GM18951 (cell line): Measurements from ENCODE around the gene METAP1D.
A peak's percentile ranks its signal among the peaks of the same experiment; 100 is the strongest.

Source experiments
- POLR2A ChIP-seq: IDR thresholded peaks from 4 replicates; pipeline ENCODE4 v1.6.1; 2011; ENCODE audit warnings: mild to moderate bottlenecking; ENCODE audit not compliant: insufficient read length, insufficient read depth; ENCODE audit errors: extremely low read depth
- in situ Hi-C: fragments of 300-500 bp; cut with MboI; formaldehyde crosslinking; loops from one replicate; pipeline ENCODE4 v1.12.0; 2022; ENCODE audit warnings: low sequenced_read_pairs, mixed read lengths, inconsistent platforms; ENCODE audit not compliant: unreplicated experiment

Gene METAP1D

GRCh38 chr2:172090044-172090961 lies 90.5 kb downstream of the METAP1D start:
- in situ Hi-C loops, result no loop called here
- TF ChIP-seq POLR2A, result no peak

GRCh38 chr2:172091000-172091641 lies 91.4 kb downstream of the METAP1D start:
- in situ Hi-C loops, result no loop called here
- TF ChIP-seq POLR2A, result no peak

GRCh38 chr2:172091761-172092566 lies 92.2 kb downstream of the METAP1D start:
- in situ Hi-C loops, result no loop called here
- TF ChIP-seq POLR2A, result no peak

GRCh38 chr2:172092716-172093415 lies 93.1 kb downstream of the METAP1D start:
- TF ChIP-seq POLR2A, result no peak
- in situ Hi-C loops, result no loop called here

- no peak for TF ChIP-seq POLR2A
- in situ Hi-C loops, result no loop called here
These were observed 93.9 kb downstream of the METAP1D start for GRCh38 chr2:172093416-172094293.

- in situ Hi-C loops, result no loop called here
These were observed 94.8 kb downstream of the METAP1D start for GRCh38 chr2:172094294-172095145.

GRCh38 chr2:172095146-172095904 lies 95.6 kb downstream of the METAP1D start:
- peak; percentile 42 for TF ChIP-seq POLR2A
- in situ Hi-C loops, result no loop called here

More at GRCh38 chr2:172094294-172095145, 94.8 kb downstream of the METAP1D start:
- TF ChIP-seq POLR2A, result no peak

- no peak for TF ChIP-seq POLR2A
- in situ Hi-C loops, result no loop called here
These were observed 96.3 kb downstream of the METAP1D start for GRCh38 chr2:172095905-172096625.

- TF ChIP-seq POLR2A, result no peak
- in situ Hi-C loops, result no loop called here
These were observed 97.1 kb downstream of the METAP1D start for GRCh38 chr2:172096626-172097547.
